ENCODE data around the gene SLC25A29.
"Not testable (repeated sequence)": the region's sequence is repeated elsewhere in the genome, so short reads cannot be mapped to it uniquely, and the experiment has no call there.

The SLC25A29 gene

DNA sequence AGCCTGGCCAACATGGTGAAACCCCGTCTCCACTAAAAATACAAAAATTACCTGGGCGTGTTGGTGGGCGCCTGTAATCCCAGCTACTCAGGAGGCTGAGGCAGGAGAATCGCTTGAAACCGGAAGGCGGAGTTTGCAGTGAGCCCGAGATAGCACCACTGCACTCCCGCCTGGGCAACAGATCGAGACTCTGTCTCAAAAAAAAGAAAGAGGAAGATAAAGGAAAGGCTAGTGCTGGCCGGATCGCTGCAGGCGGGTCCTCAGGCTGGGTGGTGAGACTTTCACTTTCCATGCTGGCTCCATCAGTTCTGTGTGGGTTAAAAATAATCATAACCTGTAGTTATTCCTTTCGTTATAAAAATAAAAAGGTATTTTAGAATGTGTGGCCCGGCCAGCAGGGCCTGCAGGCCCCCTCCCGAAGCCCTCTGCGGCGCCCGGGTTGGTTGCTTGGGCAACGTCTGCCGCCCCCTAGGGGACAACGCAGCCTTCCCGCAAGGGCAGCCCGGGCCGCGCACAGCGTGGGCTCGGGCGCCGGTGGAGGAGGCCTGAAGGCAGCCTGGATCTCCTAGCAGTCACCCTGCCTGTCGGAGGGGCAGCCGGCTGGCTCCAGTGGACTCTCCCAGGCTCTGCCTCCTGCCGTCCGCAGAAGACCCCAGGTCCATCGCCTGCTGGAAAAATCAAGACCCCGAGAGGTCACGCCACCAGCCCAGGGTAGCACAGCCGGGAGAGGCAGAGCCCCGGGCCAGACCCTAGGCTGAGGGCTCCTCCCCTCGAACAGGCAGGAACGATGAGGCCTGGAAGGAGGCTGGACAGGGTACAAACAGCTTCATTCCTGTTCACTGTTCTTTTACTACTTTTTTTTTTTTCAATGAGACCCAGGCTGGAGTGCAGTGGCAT is 11.9 kb upstream of the SLC25A29 start:
- TF ChIP-seq, protein P1, sequence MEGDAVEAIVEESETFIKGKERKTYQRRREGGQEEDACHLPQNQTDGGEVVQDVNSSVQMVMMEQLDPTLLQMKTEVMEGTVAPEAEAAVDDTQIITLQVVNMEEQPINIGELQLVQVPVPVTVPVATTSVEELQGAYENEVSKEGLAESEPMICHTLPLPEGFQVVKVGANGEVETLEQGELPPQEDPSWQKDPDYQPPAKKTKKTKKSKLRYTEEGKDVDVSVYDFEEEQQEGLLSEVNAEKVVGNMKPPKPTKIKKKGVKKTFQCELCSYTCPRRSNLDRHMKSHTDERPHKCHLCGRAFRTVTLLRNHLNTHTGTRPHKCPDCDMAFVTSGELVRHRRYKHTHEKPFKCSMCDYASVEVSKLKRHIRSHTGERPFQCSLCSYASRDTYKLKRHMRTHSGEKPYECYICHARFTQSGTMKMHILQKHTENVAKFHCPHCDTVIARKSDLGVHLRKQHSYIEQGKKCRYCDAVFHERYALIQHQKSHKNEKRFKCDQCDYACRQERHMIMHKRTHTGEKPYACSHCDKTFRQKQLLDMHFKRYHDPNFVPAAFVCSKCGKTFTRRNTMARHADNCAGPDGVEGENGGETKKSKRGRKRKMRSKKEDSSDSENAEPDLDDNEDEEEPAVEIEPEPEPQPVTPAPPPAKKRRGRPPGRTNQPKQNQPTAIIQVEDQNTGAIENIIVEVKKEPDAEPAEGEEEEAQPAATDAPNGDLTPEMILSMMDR (IDR thresholded peaks at IDR 0.05; ENCODE audit: low read depth, low read length, missing control alignments): peak; percentile 83
- DNase-seq (ENCODE audit: low read depth): peak; percentile 30
- H3K4me3 ChIP-seq (ENCODE audit: low read depth, low read length): peak overlapping the region; percentile 27

DNA sequence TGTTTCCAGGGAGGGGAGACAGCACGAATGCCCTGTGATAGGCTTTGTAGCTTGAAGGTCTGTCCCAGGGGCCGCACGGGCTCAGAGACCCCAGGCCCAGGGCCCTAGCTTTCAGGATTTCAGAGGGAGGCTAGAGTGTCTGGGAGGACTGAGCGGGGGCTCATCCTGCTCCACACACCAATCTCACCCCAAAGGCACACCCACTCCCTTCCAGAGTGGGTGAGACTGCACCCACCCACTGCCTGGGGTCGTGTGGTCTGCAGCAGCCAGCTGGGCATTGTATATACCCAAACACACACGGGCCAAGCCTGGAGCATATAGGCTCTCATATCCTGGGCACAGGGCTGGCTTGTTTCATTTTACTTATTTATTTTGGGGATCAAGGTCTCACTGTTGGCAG is 11.1 kb upstream of the SLC25A29 start:
- TF ChIP-seq, protein P1 (IDR thresholded peaks at IDR 0.05; ENCODE audit: low read depth, low read length, missing control alignments): no peak
- no peak for DNase-seq (ENCODE audit: low read depth)
- no peak overlapping the region for H3K4me3 ChIP-seq (ENCODE audit: low read depth, low read length)

DNA sequence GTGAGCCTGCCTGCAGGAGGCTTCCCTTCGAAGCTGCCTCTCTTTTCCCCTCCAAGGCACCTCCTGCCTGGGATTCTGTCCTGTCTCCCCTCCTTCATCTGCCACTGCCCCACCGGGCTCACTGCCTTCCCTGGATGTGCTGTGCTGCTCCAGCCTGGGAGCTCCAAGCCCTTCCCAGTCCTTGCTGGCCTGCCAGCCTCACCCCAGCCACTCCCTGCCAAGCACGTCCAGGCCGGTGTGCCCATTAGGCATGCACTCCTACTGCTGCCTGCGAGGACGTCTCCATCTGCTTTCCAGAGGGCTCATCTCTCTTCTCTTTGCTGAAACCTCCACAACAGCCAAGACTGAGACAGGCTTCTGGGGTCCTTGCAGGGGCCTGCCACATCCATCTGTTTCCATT is 8.5 kb upstream of the SLC25A29 start:
- TF ChIP-seq, protein P1 (IDR thresholded peaks at IDR 0.05; ENCODE audit: low read depth, low read length, missing control alignments): no peak
- H3K4me3 ChIP-seq (ENCODE audit: low read depth, low read length): no peak overlapping the region
- DNase-seq (ENCODE audit: low read depth): no peak

DNA sequence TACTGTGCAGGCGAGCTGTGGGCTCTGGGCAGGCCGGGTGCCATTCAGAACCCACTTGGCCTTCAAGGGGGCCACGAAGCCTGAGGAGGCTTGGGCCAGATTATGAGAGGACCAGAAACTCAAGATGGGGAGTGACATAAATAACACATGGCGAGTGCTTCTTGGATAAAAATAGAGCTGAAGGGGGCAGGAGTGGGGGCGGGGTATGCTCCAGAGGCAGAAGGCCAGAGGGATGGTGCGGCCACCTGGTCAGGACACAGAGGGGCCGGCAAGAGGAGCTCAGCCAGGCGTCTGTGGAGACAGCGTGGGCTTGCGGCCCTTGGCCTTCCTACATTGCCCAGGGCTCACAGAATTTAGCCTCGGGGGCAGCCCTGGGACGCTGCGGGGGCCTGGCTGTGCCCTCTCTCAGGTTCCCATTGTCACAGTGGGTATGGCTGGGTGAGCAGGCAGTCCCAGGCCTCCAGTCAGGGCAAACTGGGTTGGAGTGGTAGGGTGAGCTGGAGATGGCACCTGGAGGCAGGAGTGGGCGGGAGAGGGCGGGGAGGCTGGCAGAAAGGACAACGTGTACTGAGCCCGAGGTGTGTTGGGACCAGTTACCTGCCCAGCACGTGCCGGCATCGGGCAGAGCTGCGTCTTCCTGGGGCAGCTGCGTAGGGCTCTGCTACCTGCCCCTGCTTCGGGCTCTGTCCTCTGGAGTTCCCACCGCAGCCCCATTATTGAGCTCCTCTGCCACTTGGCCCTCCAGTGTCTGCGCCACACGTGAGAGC is 7.4 kb upstream of the SLC25A29 start:
- TF ChIP-seq, protein P1 (IDR thresholded peaks at IDR 0.05; ENCODE audit: low read depth, low read length, missing control alignments): no peak
- DNase-seq (ENCODE audit: low read depth): no peak
- H3K4me3 ChIP-seq (ENCODE audit: low read depth, low read length): no peak overlapping the region

DNA sequence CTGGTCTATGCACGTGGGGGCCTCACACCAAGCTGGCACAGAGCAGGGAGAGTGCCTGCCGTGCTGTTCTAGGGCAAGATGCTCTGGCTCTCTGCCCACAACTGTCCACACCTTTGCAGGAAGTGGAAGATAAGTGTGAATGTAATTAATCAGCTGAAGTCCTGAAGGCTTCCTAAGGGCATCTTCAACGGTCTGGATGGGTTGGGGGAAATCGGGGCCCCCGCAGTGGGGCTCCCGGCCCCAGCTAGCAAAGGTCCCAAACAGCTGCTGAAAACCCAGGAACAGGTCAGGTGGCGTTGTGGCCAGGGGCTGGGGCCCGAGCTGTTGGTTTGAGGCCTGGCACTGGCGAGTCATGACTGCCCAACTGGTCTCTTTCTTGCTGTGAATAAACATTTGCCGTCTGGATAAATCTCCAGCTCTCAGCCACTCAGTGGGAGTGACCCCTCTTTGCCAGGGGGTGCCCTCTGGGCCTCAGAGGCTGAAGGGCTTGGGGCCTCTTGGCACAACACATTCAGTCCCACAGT is 6.7 kb upstream of the SLC25A29 start:
- no peak for DNase-seq (ENCODE audit: low read depth)
- TF ChIP-seq, protein P1 (IDR thresholded peaks at IDR 0.05; ENCODE audit: low read depth, low read length, missing control alignments): no peak
- H3K4me3 ChIP-seq (ENCODE audit: low read depth, low read length): no peak overlapping the region

DNA sequence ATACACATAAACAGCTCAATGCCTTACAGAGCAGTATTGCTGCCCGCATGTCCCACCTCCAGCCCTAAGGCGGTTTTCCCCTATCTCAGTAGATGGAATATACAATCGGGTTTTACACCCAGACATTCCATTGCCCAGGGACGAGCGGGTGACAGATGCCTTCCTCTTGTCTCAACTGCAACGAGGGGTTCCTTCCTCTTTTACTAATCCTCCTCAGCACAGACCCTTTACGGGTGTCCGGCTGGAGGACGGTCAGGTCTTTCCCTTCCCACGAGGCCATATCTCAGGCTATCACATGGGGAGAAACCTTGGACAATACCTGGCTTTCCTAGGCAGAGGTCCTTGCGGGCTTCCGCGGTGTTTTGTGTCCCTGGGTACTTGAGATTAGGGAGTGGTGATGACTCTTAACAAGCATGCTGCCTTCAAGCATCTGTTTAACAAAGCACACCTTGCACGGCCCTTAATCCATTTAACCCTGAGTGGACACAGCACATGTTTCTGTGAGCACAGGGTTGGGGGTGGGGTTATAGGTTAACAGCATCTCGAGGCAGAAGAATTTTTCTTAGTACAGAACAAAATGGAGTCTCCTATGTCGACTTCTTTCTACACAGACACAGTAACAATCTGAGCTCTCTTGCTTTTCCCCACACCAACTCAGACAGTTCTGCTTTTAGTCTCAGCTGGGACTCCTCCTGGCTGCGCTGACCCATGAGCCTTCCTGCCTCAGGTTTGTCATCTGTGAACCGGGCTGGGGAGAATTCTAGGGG is 6.0 kb upstream of the SLC25A29 start:
- H3K4me3 ChIP-seq (ENCODE audit: low read depth, low read length); DNase-seq (ENCODE audit: low read depth): not testable (repeated sequence)
